ENCODE measurements around the gene CEMIP2. TPM values are rescaled to one million over a fixed set of nuclear protein-coding genes. Genes with fewer than 3 reads are reported as not detected.

The CEMIP2 gene
- total RNA-seq, 1 donor from 2014 or later, result 34.4 TPM

DNA sequence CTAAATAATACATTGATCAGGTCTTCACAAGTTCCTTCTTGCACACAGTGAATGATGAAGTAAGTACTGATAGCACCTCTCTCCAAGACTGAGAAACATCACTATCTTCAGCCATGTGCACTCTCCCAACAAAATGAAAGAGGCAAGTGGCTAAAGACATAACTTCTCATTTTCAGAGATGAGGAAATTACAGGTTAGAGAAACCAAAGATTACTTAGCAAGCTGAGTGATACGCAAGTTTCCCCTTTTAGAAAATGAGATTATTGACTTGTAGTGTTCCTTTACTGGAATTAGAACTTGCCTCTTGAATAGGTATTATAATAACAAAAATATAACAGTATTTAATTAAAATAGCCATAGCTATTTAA lies 21.6 kb downstream of the CEMIP2 start:
- H3K9me3 ChIP-seq, result no peaks in the 10 kb centered on the region
- no peak overlapping the region for H3K4me3 ChIP-seq
- TF ChIP-seq, protein P1, sequence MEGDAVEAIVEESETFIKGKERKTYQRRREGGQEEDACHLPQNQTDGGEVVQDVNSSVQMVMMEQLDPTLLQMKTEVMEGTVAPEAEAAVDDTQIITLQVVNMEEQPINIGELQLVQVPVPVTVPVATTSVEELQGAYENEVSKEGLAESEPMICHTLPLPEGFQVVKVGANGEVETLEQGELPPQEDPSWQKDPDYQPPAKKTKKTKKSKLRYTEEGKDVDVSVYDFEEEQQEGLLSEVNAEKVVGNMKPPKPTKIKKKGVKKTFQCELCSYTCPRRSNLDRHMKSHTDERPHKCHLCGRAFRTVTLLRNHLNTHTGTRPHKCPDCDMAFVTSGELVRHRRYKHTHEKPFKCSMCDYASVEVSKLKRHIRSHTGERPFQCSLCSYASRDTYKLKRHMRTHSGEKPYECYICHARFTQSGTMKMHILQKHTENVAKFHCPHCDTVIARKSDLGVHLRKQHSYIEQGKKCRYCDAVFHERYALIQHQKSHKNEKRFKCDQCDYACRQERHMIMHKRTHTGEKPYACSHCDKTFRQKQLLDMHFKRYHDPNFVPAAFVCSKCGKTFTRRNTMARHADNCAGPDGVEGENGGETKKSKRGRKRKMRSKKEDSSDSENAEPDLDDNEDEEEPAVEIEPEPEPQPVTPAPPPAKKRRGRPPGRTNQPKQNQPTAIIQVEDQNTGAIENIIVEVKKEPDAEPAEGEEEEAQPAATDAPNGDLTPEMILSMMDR (IDR thresholded peaks at IDR 0.05), result no peak
- H3K27ac ChIP-seq, result no peak overlapping the region
- intact Hi-C loops (cut with DNase I), result loop anchor here (2.0 to 5.0 kb wide), 2 partner anchors 22 to 1199 kb away; partner anchors contain the start of gene CEMIP2
- peaks cover 0 to 4% of the 10 kb centered on the region in 2 donors for H3K36me3 ChIP-seq
- H3K27me3 ChIP-seq, result no peaks in the 10 kb centered on the region
- H3K4me1 ChIP-seq, result peaks cover 0 to 4% of the 10 kb centered on the region in 2 donors
- no peak for DNase-seq (ENCODE audit: low spot score in 2 of 2)

DNA sequence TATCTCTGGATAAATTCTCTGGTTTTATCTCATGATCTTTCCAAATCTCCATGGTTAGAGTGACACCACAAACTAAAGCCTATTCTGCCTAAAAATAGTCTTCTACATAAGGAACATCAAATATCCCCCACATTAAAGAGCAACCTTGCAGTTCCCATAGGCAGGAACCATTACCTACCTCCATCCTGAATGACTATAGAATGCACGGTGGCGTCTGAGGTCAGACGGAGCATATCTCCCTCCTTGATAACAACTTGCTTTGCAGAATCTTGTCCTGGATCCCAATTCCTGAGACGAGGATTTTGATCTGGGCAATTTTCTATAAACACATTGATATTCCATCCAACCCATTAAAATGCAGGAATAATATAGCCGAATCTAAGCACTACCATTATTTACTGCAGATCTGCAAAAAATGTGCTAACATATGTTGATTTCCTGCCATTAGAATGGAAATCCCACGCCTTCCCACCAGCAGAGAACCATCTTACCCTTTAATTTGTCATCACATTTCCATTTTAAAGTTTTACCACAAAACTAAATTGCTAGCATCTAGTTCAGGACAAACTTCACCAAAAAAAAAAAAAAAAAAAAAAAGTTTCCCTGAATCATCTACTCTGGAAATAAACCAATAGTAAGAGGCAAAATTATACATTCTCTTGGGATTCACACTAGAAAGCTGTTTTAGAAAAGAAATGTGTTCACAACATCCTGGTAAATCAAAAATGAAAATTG lies 22.1 kb downstream of the CEMIP2 start:
- Histone ChIP-seq H3K27ac (no peak overlapping the region), H3K4me1 (peaks cover 0 to 4% of the 10 kb centered on the region in 2 donors), H3K9me3 (no peaks in the 10 kb centered on the region), H3K36me3 (peaks cover 0 to 4% of the 10 kb centered on the region in 2 donors), H3K4me3 (no peak overlapping the region), H3K27me3 (no peaks in the 10 kb centered on the region)
- no peak for DNase-seq (ENCODE audit: low spot score in 2 of 2)
- intact Hi-C loops (cut with DNase I), result loop anchor here (2.0 to 5.0 kb wide), 2 partner anchors 23 to 1199 kb away; partner anchors contain the start of gene CEMIP2
- TF ChIP-seq, protein P1 (IDR thresholded peaks at IDR 0.05), result no peak

DNA sequence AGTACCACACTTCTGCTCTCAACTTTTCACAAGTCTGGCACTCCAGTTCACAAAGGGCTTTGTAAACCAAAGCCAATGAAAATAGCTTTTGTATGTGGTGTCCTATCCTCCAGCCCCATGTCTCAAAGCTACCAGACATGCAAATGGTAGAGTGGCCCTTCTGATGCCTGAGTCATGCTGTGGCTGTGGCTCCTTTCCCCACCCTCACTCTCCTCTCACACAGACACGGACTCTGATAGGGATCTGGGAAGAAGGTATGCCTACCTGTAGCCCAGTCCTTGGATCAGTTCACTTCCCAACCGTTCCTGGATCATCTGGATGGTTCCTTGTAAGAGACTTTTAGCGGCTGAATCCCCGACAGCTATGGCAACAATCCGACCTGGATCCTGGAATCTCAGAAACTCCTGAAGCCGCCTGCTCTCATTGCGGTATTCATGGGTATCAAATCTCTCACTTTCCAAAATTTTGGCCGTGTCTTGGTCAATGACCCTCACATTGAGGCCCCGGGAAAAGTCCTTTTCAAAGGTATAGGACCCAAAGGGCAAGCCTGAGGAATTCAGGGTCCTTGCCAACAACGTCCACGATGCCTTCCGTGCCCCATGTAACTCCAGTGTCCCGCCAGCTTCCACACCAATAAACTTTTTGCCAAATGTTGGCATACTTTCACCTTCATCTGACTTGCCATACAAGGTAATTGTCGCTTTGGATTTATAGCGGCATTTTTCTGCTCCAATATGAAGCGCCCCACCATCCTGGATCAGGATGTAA lies 23.4 kb downstream of the CEMIP2 start:
- TF ChIP-seq, protein P1 (IDR thresholded peaks at IDR 0.05), result no peak
- no peak for DNase-seq (ENCODE audit: low spot score in 2 of 2)
- peaks cover 0 to 4% of the 10 kb centered on the region in 2 donors for H3K36me3 ChIP-seq
- H3K9me3 ChIP-seq, result no peaks in the 10 kb centered on the region
- intact Hi-C loops (cut with DNase I), result loop anchor here (5.0 kb wide), 1 partner anchor 1198 kb away; no protein-coding TSS in a partner anchor
- H3K4me3 ChIP-seq, result no peak overlapping the region
- no peak overlapping the region for H3K27ac ChIP-seq
- H3K27me3 ChIP-seq, result no peaks in the 10 kb centered on the region
- H3K4me1 ChIP-seq, result peaks cover 0 to 4% of the 10 kb centered on the region in 2 donors

DNA sequence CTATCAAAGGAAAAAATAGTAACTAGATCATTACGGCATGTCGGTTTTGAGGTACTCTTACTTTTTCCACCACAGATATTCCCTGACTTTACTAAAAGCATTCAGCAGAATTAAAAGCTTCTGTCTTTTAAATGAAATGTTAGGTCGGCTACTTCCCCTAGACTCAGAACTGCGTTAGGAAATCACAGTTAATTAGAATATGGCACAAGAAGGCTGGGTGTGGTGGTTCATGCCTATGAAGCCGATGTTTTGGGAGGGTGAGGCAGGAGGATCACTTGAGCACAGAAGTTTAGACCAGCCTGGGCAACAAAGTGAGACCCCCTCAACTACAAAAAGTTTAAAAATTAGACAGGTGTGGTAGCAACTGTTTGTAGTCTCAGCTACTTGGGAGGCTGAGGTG lies 24.4 kb downstream of the CEMIP2 start:
- TF ChIP-seq, protein P1 (IDR thresholded peaks at IDR 0.05), result no peak
- Histone ChIP-seq H3K27ac (no peak overlapping the region), H3K4me1 (peaks cover 0 to 4% of the 10 kb centered on the region in 2 donors), H3K27me3 (no peaks in the 10 kb centered on the region), H3K36me3 (peaks cover 0 to 4% of the 10 kb centered on the region in 2 donors), H3K4me3 (no peak overlapping the region), H3K9me3 (no peaks in the 10 kb centered on the region)
- intact Hi-C loops (cut with DNase I), result no loop called here
- DNase-seq (ENCODE audit: low spot score in 2 of 2), result no peak

DNA sequence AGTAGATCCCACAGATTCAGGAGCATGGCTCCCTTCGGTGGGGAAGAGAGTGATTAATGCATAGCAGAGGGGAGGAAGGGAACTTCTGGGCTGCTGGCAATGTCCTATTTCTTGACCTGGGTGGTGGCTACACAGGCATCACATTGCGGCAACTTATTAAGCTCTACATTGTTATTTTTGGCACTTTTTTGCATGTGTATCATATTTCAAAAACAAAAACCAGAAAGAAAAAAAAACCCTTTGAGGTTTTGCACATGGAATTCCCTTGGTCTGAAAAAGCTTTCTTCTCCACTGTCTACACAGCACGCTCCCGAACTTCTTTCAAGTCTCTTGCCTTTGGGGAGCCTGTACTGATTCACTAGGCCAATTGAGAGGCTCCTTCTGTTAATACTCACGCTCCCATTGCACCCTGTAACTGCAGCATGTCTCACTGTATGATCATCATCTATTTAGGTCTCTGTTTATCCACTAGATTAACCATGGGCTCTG lies 25.1 kb downstream of the CEMIP2 start:
- peaks cover 0 to 9% of the 10 kb centered on the region in 2 donors for H3K36me3 ChIP-seq
- no peak overlapping the region for H3K4me3 ChIP-seq
- peaks cover 0 to 4% of the 10 kb centered on the region in 2 donors for H3K4me1 ChIP-seq
- no peaks in the 10 kb centered on the region for H3K9me3 ChIP-seq
- H3K27ac ChIP-seq, result no peak overlapping the region
- DNase-seq (ENCODE audit: low spot score in 2 of 2), result no peak
- TF ChIP-seq, protein P1 (IDR thresholded peaks at IDR 0.05), result no peak
- no peaks in the 10 kb centered on the region for H3K27me3 ChIP-seq
- intact Hi-C loops (cut with DNase I), result no loop called here
